Smooth muscle cell (in vitro differentiated cells): ENCODE results near the gene CRACDL. TPM values are rescaled to one million over a fixed set of nuclear protein-coding genes. Genes with fewer than 3 reads are reported as not detected.

ENCODE experiments used
- DNase-seq: peaks from one replicate; lab custom pipeline; 2025; ENCODE audit not compliant: unreplicated experiment; lab: John Stamatoyannopoulos, UW
- H2AFZ ChIP-seq: fragments of 200-600 bp; sonication (generic); 2 replicates; pipeline ENCODE4 v1.6.0; 2016; ENCODE audit warnings: antibody characterized with exemption, low read depth, mild to moderate bottlenecking
- H3F3A ChIP-seq: fragments of 200-600 bp; sonication (generic); 2 replicates; pipeline ENCODE4 v1.6.0; 2017; ENCODE audit warnings: antibody characterized with exemption, low read depth
- H3K27ac ChIP-seq: fragments of 200-600 bp; sonication (generic); 2 replicates; pipeline ENCODE4 v1.5.1; 2016; ENCODE audit warnings: low read depth, mild to moderate bottlenecking
- H3K27me3 ChIP-seq: fragments of 200-600 bp; sonication (generic); 2 replicates; pipeline ENCODE4 v1.6.1; 2016; ENCODE audit warnings: low read depth, mild to moderate bottlenecking
- H3K36me3 ChIP-seq: fragments of 200-600 bp; sonication (generic); 2 replicates; pipeline ENCODE4 v1.5.1; 2016; ENCODE audit warnings: low read depth
- H3K4me1 ChIP-seq: fragments of 200-600 bp; sonication (generic); 2 replicates; pipeline ENCODE4 v1.5.1; 2016; ENCODE audit warnings: low read depth
- H3K4me2 ChIP-seq: fragments of 200-600 bp; sonication (generic); 2 replicates; pipeline ENCODE4 v1.6.0; 2016; ENCODE audit warnings: mild to moderate bottlenecking
- H3K4me3 ChIP-seq: fragments of 200-600 bp; sonication (generic); 2 replicates; pipeline ENCODE4 v1.5.1; 2016; ENCODE audit warnings: mild to moderate bottlenecking
- H3K79me2 ChIP-seq: fragments of 200-600 bp; sonication (generic); 2 replicates; pipeline ENCODE4 v1.6.0; 2016; ENCODE audit warnings: low read depth, mild to moderate bottlenecking
- H3K9ac ChIP-seq: fragments of 200-600 bp; sonication (generic); 2 replicates; pipeline ENCODE4 v1.6.0; 2016; ENCODE audit warnings: low read depth
- H3K9me3 ChIP-seq: fragments of 200-600 bp; sonication (generic); replicated peaks from 2 replicates; pipeline ENCODE4 v1.5.1; 2016; ENCODE audit warnings: low read depth
- H4K20me1 ChIP-seq: fragments of 200-600 bp; sonication (generic); 2 replicates; pipeline ENCODE4 v1.6.0; 2016; ENCODE audit warnings: low read depth
- CTCF ChIP-seq: fragments of 200-600 bp; sonication (generic); IDR thresholded peaks from 2 replicates; pipeline ENCODE4 v1.5.1; 2017; ENCODE audit warnings: borderline replicate concordance, mild to moderate bottlenecking, antibody characterized with exemption; ENCODE audit not compliant: insufficient read depth, poor library complexity, severe bottlenecking
- WGBS: methylation state at CpG from one replicate; pipeline ENCODE4 v1.1.7; 2016; ENCODE audit warnings: low lambda C conversion rate; 5-methylcytosine and 5-hydroxymethylcytosine counted together
- polyA plus RNA-seq: library from polyadenylated mRNA; unstranded; fragments of >200 nt; fragmentation: Nextera tagmentation; extraction: Ambion mirVana; gene quantifications from 2 replicates; pipeline ENCODE4 v1.2.1, GENCODE V29; 2016
- total RNA-seq: library from RNA; depleted of rRNA; stranded (reverse); fragments of >200 nt; gene quantifications from 2 replicates; pipeline ENCODE4 v1.2.3, GENCODE V29; 2014

The CRACDL gene
- total and polyA plus RNA-seq, 2 experiments from 2014 or later, result 0.72 to 2.2 TPM

- H4K20me1 ChIP-seq, result no peaks in the 10 kb centered on the region
- H3K27ac ChIP-seq, result no peak overlapping the region
- no peaks in the 10 kb centered on the region for H3K9me3 ChIP-seq
- H3K4me3 ChIP-seq, result no peak overlapping the region
- H3K79me2 ChIP-seq, result no peaks in the 10 kb centered on the region
- no peak overlapping the region for H2AFZ ChIP-seq
- no peaks in the 10 kb centered on the region for H3F3A ChIP-seq
- DNase-seq, result no peak
- no peak overlapping the region for H3K9ac ChIP-seq
- H3K4me2 ChIP-seq, result no peak overlapping the region
- no peak for TF ChIP-seq CTCF
- no peaks in the 10 kb centered on the region for H3K36me3 ChIP-seq
- H3K4me1 ChIP-seq, result peaks cover 2% of the 10 kb centered on the region
- 93% methylated on average over 11 of the region's 12 CpGs for WGBS
- no peaks in the 10 kb centered on the region for H3K27me3 ChIP-seq
Observed at GRCh38 chr2:98913916-98914712, 21.9 kb downstream of the CRACDL start.

- H3K27ac ChIP-seq, result peak overlapping the region; percentile 50
- H3K4me2 ChIP-seq, result no peak overlapping the region
- H4K20me1 ChIP-seq, result no peaks in the 10 kb centered on the region
- no peak for DNase-seq
- 85% methylated on average over 11 of the region's 11 CpGs for WGBS
- no peak overlapping the region for H3K9ac ChIP-seq
- no peaks in the 10 kb centered on the region for H3K36me3 ChIP-seq
- no peaks in the 10 kb centered on the region for H3K79me2 ChIP-seq
- H3K27me3 ChIP-seq, result no peaks in the 10 kb centered on the region
- H2AFZ ChIP-seq, result no peak overlapping the region
- H3K9me3 ChIP-seq, result no peaks in the 10 kb centered on the region
- H3K4me1 ChIP-seq, result peaks cover 11% of the 10 kb centered on the region
- H3K4me3 ChIP-seq, result no peak overlapping the region
- no peaks in the 10 kb centered on the region for H3F3A ChIP-seq
- TF ChIP-seq CTCF, result no peak
Observed at GRCh38 chr2:98912957-98913915, 22.8 kb downstream of the CRACDL start.

GRCh38 chr2:98912221-98912851, 23.7 kb downstream of the CRACDL start:
- no peaks in the 10 kb centered on the region for H3F3A ChIP-seq
- no peak overlapping the region for H3K9ac ChIP-seq
- WGBS, result 54% methylated on average over 18 of the region's 18 CpGs
- DNase-seq, result no peak
- no peaks in the 10 kb centered on the region for H3K79me2 ChIP-seq
- H4K20me1 ChIP-seq, result no peaks in the 10 kb centered on the region
- H3K4me1 ChIP-seq, result peaks cover 12% of the 10 kb centered on the region
- H3K4me2 ChIP-seq, result no peak overlapping the region
- H3K9me3 ChIP-seq, result no peaks in the 10 kb centered on the region
- H3K4me3 ChIP-seq, result no peak overlapping the region
- TF ChIP-seq CTCF, result no peak
- no peaks in the 10 kb centered on the region for H3K27me3 ChIP-seq
- H2AFZ ChIP-seq, result no peak overlapping the region
- no peak overlapping the region for H3K27ac ChIP-seq
- H3K36me3 ChIP-seq, result no peaks in the 10 kb centered on the region
